HCT116 (cell line): ENCODE measurements around the gene ENTHD1. TPM values are rescaled to one million over a fixed set of nuclear protein-coding genes. Genes with fewer than 3 reads are reported as not detected.

Experiments
- ATAC-seq: fragments of 200-7000 bp; cut with Tn5 transposase; 2 replicates; pipeline ENCODE4 v1.9.1; 2020; ENCODE audit warnings: mild to moderate bottlenecking, moderate library complexity
- BruUV-seq: library from RNA; stranded (reverse); fragments of 400-500 nt; replicated peaks from 2 replicates; lab custom pipeline; 2021; lab: Mats Ljungman, UMichigan
- CTCF ChIA-PET: fragments of 300-600 bp; sonication (Branson Sonifier 250); formaldehyde crosslinking; loops from one replicate; lab custom pipeline; 2021; ENCODE audit warnings: antibody characterized with exemption; lab: Charles Lee
- POLR2A ChIA-PET: fragments of 300-600, 350-600 bp; sonication (Branson Sonifier 250); formaldehyde crosslinking; loops from one replicate; lab custom pipeline; 2021; ENCODE audit warnings: antibody characterized with exemption; lab: Charles Lee
- RAD21 ChIA-PET, 2 experiments: fragments of 300-600 bp; sonication (Branson Sonifier 250); formaldehyde crosslinking; loops; one replicate each; lab custom pipeline; 2023; ENCODE audit warnings: low total read pairs in 2 of 2; ENCODE audit not compliant: uncharacterized antibody in 2 of 2, unreplicated experiment in 2 of 2, low non-redundant PET in 1 of 2; lab: Charles Lee
- DNase-seq: peaks from one replicate; pipeline ENCODE4 v3.0.0-alpha.2; 2010; ENCODE audit warnings: low read depth, low spot score
- H2AFZ ChIP-seq: fragments of 200-600 bp; shearing (Covaris generic), sonication (generic); 2 replicates; pipeline ENCODE4 v1.6.1; 2017; ENCODE audit warnings: low read depth, mixed run types, mixed read lengths, antibody characterized with exemption, low read length; ENCODE audit not compliant: poor library complexity, severe bottlenecking
- H3K27ac ChIP-seq: 2 replicates; pipeline ENCODE4 v1.5.1; 2012; ENCODE audit warnings: low read depth, low read length
- H3K27me3 ChIP-seq: fragments of 200-600 bp; sonication (generic); 2 replicates; pipeline ENCODE4 v1.6.1; 2016; ENCODE audit warnings: mixed run types, low read length, mixed read lengths; ENCODE audit not compliant: insufficient read depth
- H3K36me3 ChIP-seq, 2 experiments: fragments of 200-500 bp in 1 of 2; fragments of 200-600 bp in 1 of 2; sonication (Bioruptor generic) in 1 of 2; sonication (generic) in 1 of 2; 2 replicates each; pipeline versions ENCODE4 v1.5.1 to v1.6.1; 2014 to 2016; ENCODE audit warnings: low read length in 2 of 2, inconsistent platforms in 1 of 2, mixed read lengths in 1 of 2, mixed run types in 1 of 2; ENCODE audit not compliant: insufficient read depth in 2 of 2, control insufficient read depth in 1 of 2
- H3K4me1 ChIP-seq, 2 experiments: fragments of 200-600 bp in 1 of 2; sonication (generic) in 1 of 2; 2 replicates each; pipeline versions ENCODE4 v1.5.1 to v1.6.1; 2012 to 2017; ENCODE audit warnings: low read length in 2 of 2, inconsistent platforms in 1 of 2, mild to moderate bottlenecking in 1 of 2, mixed read lengths in 1 of 2, mixed run types in 1 of 2, moderate library complexity in 1 of 2; ENCODE audit not compliant: insufficient read depth in 2 of 2, control insufficient read depth in 1 of 2
- H3K4me2 ChIP-seq: fragments of 200-600 bp; sonication (generic); 2 replicates; pipeline ENCODE4 v1.6.1; 2017; ENCODE audit warnings: mixed run types, low read length, mixed read lengths
- H3K4me3 ChIP-seq, 2 experiments: fragments of 200-600 bp in 1 of 2; sonication (generic) in 1 of 2; replicated peaks in 1 of 2; 2 replicates each; pipeline ENCODE4 v1.5.1; 2011 to 2016; ENCODE audit warnings: low read length in 2 of 2, control low read depth in 1 of 2, low read depth in 1 of 2, mild to moderate bottlenecking in 1 of 2, mixed read lengths in 1 of 2, mixed run types in 1 of 2
- H3K79me2 ChIP-seq: fragments of 200-600 bp; sonication (generic); 2 replicates; pipeline ENCODE4 v1.6.1; 2017; ENCODE audit warnings: mild to moderate bottlenecking, mixed run types, low read length, moderate library complexity, mixed read lengths; ENCODE audit not compliant: insufficient read depth
- H3K9ac ChIP-seq: fragments of 200-600 bp; sonication (generic); 2 replicates; pipeline ENCODE4 v1.6.1; 2016; ENCODE audit warnings: low read length, mixed read lengths
- H3K9me2 ChIP-seq: fragments of 200-600 bp; sonication (generic), shearing (Covaris generic); 2 replicates; pipeline ENCODE4 v1.6.1; 2017; ENCODE audit warnings: mixed run types, mild to moderate bottlenecking, moderate library complexity; ENCODE audit not compliant: insufficient read depth
- H3K9me3 ChIP-seq, 2 experiments: fragments of 200-500 bp in 1 of 2; fragments of 200-600 bp in 1 of 2; sonication (Bioruptor generic) in 1 of 2; sonication (generic) in 1 of 2; 2 replicates each; pipeline ENCODE4 v1.6.1; 2014 to 2017; ENCODE audit warnings: low read length in 2 of 2, mixed read lengths in 2 of 2, inconsistent platforms in 1 of 2, low read depth in 1 of 2, mild to moderate bottlenecking in 1 of 2, mixed run types in 1 of 2, moderate library complexity in 1 of 2; ENCODE audit not compliant: control insufficient read depth in 1 of 2, insufficient read depth in 1 of 2
- H4K20me1 ChIP-seq: fragments of 200-600 bp; sonication (generic), shearing (Covaris generic); 2 replicates; pipeline ENCODE4 v1.6.1; 2017; ENCODE audit warnings: mixed run types, mild to moderate bottlenecking, moderate library complexity; ENCODE audit not compliant: insufficient read depth
- CBX3 ChIP-seq: IDR thresholded peaks from 2 replicates; pipeline ENCODE4 v1.6.1; 2012; ENCODE audit warnings: low read depth
- EGR1 ChIP-seq: IDR thresholded peaks from 2 replicates; pipeline ENCODE4 v1.6.1; 2012; ENCODE audit warnings: low read depth
- FOSL1 ChIP-seq: IDR thresholded peaks from 2 replicates; pipeline ENCODE4 v1.6.1; 2012; ENCODE audit warnings: low read depth
- POLR2A ChIP-seq: IDR thresholded peaks from 2 replicates; pipeline ENCODE4 v1.7.0; 2011; ENCODE audit warnings: borderline replicate concordance; ENCODE audit not compliant: insufficient read depth, insufficient read length; ENCODE audit errors: extremely low read depth
- POLR2AphosphoS5 ChIP-seq: IDR thresholded peaks from 2 replicates; pipeline ENCODE4 v1.6.1; 2011; ENCODE audit warnings: mild to moderate bottlenecking, low read depth, low read length, moderate library complexity
- RAD21 ChIP-seq: IDR thresholded peaks from 2 replicates; pipeline ENCODE4 v1.6.1; 2012; ENCODE audit warnings: low read depth, mild to moderate bottlenecking
- SIN3A ChIP-seq: IDR thresholded peaks from 2 replicates; pipeline ENCODE4 v1.6.1; 2012; ENCODE audit warnings: low read depth
- SRF ChIP-seq: IDR thresholded peaks from 2 replicates; pipeline ENCODE4 v1.6.1; 2012; ENCODE audit warnings: low read depth
- YY1 ChIP-seq: IDR thresholded peaks from 2 replicates; pipeline ENCODE4 v1.6.1; 2011; ENCODE audit warnings: low read length, low read depth, moderate library complexity, mild to moderate bottlenecking; ENCODE audit not compliant: insufficient replicate concordance; ENCODE audit errors: extremely low read depth
- ZFX ChIP-seq: fragments of 450-650 bp; IDR thresholded peaks from 2 replicates; pipeline ENCODE4 v1.6.1; 2017
- ZNF274 ChIP-seq: fragments of 200-500 bp; sonication (Bioruptor generic); IDR thresholded peaks from 2 replicates; pipeline ENCODE4 v1.6.1; 2014; ENCODE audit warnings: mild to moderate bottlenecking, low read depth, low read length, inconsistent platforms
- intact Hi-C: fragments of 100-400 bp; cut with micrococcal nuclease; formaldehyde crosslinking; loops from 2 replicates; pipeline ENCODE4 v1.10.0; 2022
- total RNA-seq: library from RNA; stranded (reverse); gene quantifications from one replicate; pipeline ENCODE4 v1.2.1, GENCODE V29; 2021; ENCODE audit not compliant: unreplicated experiment
- TF ChIP-seq, protein P1 (sequence below): IDR thresholded peaks from 2 replicates; pipeline ENCODE4 v1.6.1; 2012
- TF ChIP-seq, protein P2 (sequence below): IDR thresholded peaks from 2 replicates; pipeline ENCODE4 v1.6.1; 2011; ENCODE audit warnings: mild to moderate bottlenecking, low read length, moderate library complexity; ENCODE audit not compliant: insufficient replicate concordance; ENCODE audit errors: extremely low read depth
- TF ChIP-seq, protein P3 (sequence below): IDR thresholded peaks from 2 replicates; pipeline ENCODE4 v1.6.1; 2012
- TF ChIP-seq, protein P4 (sequence below), 3 experiments: fragments of 200-600 bp in 1 of 3; sonication (generic) in 1 of 3; IDR thresholded peaks in 2 of 3; conservative IDR thresholded peaks in 1 of 3; 2 replicates each; pipeline ENCODE4 v1.5.1; 2012 to 2017; ENCODE audit warnings: low read depth in 2 of 3, low read length in 2 of 3, antibody characterized with exemption in 1 of 3, borderline replicate concordance in 1 of 3, control low read depth in 1 of 3, mild to moderate bottlenecking in 1 of 3, mixed read lengths in 1 of 3, mixed run types in 1 of 3, moderate library complexity in 1 of 3; ENCODE audit not compliant: insufficient read depth in 1 of 3

ENTHD1 gene
- total RNA-seq, 1 experiment from 2014 or later, result not detected

DNA sequence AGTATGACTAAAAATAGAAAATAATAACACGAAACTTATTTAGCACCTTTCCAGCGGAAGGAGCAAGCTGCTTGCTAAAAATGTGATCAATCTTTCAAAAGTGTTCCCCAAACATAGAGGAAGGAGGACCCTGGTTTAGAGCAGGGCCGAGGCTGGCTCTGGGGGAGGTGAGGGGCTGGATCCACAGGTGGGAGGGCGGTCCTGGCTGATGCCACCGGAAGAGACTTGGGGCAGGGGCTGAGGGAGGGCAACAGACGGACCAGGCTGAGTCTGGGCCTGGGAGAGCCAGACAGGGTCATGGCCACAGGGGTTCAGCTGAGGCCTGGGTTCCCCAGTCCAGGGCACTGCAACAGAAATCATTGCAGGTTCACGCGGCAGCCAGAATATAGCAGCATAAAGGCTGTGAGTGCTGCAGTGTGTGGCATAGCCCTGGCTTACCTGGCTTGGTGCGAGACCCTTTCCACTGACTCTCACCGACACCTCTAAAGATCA is 179.7 kb downstream of the ENTHD1 start:
- no peak overlapping the region for H2AFZ ChIP-seq
- ChIA-PET POLR2A (no interaction called here), CTCF (no interaction called here), RAD21 (no interaction called here)
- H3K9ac ChIP-seq, result no peak overlapping the region
- TF ChIP-seq, protein P1, sequence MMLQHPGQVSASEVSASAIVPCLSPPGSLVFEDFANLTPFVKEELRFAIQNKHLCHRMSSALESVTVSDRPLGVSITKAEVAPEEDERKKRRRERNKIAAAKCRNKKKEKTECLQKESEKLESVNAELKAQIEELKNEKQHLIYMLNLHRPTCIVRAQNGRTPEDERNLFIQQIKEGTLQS, result no peak
- no peak for TF ChIP-seq POLR2A
- DNase-seq (no peak), ATAC-seq (no peak)
- H3K27me3 ChIP-seq, result peaks cover 13% of the 10 kb centered on the region
- BruUV-seq, result no TSS peak
- H3K4me3 ChIP-seq, result no peak overlapping the region
- no peaks in the 10 kb centered on the region for H3K4me1 ChIP-seq
- H3K79me2 ChIP-seq, result no peaks in the 10 kb centered on the region
- intact Hi-C loops, result no loop called here
- no peaks in the 10 kb centered on the region for H4K20me1 ChIP-seq
- no peaks in the 10 kb centered on the region for H3K9me2 ChIP-seq
- no peak overlapping the region for H3K27ac ChIP-seq
- no peaks in the 10 kb centered on the region for H3K9me3 ChIP-seq
- H3K36me3 ChIP-seq, result no peaks in the 10 kb centered on the region
- H3K4me2 ChIP-seq, result no peak overlapping the region

DNA sequence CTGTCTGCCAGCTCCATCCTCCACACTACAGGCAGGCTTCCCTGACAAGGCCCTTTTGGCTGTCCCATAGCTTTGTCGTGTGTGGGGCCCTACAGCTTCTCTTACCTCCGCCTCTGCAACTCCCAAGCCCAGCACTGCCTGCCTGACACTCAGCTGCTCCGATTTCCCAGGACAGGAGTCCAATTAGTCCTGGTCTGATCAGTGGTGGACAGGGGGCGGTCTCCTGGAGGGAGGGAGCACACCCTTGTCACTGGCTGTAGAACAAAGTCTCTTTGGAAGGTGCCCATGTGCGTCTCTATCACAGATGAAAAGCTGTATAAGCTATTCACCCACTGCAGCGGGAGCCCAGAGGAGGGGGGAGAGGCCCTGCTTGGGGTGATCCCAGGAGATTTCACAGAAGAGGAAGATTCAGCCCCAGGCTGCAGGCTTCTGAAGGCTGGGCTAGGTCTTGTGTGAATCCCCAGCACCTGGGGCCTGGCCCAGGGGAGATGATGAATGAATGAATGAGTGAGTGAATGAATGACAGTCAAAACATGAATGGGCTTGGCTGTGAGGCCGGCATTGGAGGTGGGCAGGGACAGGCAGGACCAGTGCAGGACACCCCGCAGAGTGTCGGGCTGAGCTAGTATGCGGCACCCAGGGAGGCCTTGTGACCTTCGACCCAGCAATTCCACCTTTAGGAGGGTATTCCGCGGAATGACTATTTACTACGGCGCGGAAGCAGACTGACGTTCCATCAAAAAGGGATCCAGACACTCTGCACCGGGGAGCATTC is 180.6 kb downstream of the ENTHD1 start:
- no peaks in the 10 kb centered on the region for H3K4me1 ChIP-seq
- BruUV-seq, result no TSS peak
- H4K20me1 ChIP-seq, result no peaks in the 10 kb centered on the region
- no peaks in the 10 kb centered on the region for H3K36me3 ChIP-seq
- H3K9me3 ChIP-seq, result no peaks in the 10 kb centered on the region
- intact Hi-C loops, result no loop called here
- no peak overlapping the region for H3K4me3 ChIP-seq
- no peak overlapping the region for H3K27ac ChIP-seq
- no peak overlapping the region for H3K4me2 ChIP-seq
- peaks cover 13% of the 10 kb centered on the region for H3K27me3 ChIP-seq
- H3K79me2 ChIP-seq, result no peaks in the 10 kb centered on the region
- ChIA-PET CTCF (no interaction called here), POLR2A (no interaction called here), RAD21 (no interaction called here)
- no peak overlapping the region for H3K9ac ChIP-seq
- H3K9me2 ChIP-seq, result no peaks in the 10 kb centered on the region
- DNase-seq, result no peak
- no peak overlapping the region for H2AFZ ChIP-seq
- no peak for ATAC-seq
- TF ChIP-seq EGR1 (no peak), SIN3A (no peak), RAD21 (no peak), ZNF274 (no peak), YY1 (no peak), ZFX (no peak), CBX3 (no peak), SRF (no peak), FOSL1 (no peak), POLR2AphosphoS5 (no peak), POLR2A (no peak)
- TF ChIP-seq, protein P2, sequence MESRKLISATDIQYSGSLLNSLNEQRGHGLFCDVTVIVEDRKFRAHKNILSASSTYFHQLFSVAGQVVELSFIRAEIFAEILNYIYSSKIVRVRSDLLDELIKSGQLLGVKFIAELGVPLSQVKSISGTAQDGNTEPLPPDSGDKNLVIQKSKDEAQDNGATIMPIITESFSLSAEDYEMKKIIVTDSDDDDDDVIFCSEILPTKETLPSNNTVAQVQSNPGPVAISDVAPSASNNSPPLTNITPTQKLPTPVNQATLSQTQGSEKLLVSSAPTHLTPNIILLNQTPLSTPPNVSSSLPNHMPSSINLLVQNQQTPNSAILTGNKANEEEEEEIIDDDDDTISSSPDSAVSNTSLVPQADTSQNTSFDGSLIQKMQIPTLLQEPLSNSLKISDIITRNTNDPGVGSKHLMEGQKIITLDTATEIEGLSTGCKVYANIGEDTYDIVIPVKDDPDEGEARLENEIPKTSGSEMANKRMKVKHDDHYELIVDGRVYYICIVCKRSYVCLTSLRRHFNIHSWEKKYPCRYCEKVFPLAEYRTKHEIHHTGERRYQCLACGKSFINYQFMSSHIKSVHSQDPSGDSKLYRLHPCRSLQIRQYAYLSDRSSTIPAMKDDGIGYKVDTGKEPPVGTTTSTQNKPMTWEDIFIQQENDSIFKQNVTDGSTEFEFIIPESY, result no peak
- TF ChIP-seq, protein P3, sequence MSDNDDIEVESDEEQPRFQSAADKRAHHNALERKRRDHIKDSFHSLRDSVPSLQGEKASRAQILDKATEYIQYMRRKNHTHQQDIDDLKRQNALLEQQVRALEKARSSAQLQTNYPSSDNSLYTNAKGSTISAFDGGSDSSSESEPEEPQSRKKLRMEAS, result no peak
- TF ChIP-seq, protein P1, result no peak
- TF ChIP-seq, protein P4, sequence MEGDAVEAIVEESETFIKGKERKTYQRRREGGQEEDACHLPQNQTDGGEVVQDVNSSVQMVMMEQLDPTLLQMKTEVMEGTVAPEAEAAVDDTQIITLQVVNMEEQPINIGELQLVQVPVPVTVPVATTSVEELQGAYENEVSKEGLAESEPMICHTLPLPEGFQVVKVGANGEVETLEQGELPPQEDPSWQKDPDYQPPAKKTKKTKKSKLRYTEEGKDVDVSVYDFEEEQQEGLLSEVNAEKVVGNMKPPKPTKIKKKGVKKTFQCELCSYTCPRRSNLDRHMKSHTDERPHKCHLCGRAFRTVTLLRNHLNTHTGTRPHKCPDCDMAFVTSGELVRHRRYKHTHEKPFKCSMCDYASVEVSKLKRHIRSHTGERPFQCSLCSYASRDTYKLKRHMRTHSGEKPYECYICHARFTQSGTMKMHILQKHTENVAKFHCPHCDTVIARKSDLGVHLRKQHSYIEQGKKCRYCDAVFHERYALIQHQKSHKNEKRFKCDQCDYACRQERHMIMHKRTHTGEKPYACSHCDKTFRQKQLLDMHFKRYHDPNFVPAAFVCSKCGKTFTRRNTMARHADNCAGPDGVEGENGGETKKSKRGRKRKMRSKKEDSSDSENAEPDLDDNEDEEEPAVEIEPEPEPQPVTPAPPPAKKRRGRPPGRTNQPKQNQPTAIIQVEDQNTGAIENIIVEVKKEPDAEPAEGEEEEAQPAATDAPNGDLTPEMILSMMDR (IDR thresholded peaks at IDR 0.05 in 2 of 3, conservative IDR thresholded peaks at IDR 0.05 in 1 of 3; ENCODE audit: borderline replicate concordance in 1 of 3, insufficient read depth in 1 of 3, low read depth in 2 of 3, low read length in 2 of 3), result no peak
